Activated CD4-positive, alpha-beta T cell treated with anti-CD3 and anti-CD28 coated beads, Interleukin-2, Interleukin-4, amounts not matched to agents 100 ng/mL and 50 ng/mL, durations not matched to agents 16 hours and 8 hours (primary cell): ENCODE measurements around the gene ALDH4A1.

ENCODE experiments used
- DNase-seq: peaks from one replicate; pipeline ENCODE4 v3.0.0-alpha.2; 2020; ENCODE audit warnings: low spot score

Gene ALDH4A1

GRCh38 chr1:18902523-18903290 lies at the start of gene ALDH4A1:
Gene ALDH4A1, minus strand, starts transcription at chr1:18902555. Its CDS starts 32 bp downstream, at chr1:18902523.
- DNase-seq: peak; percentile 97

DNA sequence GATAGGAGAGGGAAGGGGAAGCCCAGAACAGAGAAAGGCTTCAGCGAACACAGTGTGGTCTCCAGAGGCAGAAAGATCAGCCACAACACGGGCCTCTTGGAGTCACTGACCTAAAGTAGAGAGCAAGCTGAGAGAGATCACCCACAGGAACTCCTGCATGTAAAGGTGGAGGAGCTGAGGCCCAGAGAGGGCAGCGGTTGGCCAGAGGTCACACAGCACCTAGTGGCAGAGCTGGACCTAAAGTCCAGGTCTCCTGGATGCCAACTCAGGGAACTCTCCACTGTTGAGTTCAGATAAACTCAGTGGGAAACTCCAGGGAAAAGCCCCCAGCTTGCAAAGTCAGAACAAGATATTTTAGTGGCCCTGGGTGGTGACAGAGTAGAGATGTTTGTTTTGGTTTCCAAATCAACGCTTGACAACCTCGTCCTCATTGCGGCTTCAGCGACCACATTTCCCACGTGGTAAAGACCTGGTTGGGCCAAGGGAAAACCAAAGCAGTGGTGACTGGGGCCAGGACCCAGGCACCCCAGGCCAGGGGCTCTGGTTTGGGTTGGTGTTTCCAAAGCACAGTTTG lies 49.5 kb upstream of the ALDH4A1 start:
- DNase-seq: peak; percentile 94

DNA sequence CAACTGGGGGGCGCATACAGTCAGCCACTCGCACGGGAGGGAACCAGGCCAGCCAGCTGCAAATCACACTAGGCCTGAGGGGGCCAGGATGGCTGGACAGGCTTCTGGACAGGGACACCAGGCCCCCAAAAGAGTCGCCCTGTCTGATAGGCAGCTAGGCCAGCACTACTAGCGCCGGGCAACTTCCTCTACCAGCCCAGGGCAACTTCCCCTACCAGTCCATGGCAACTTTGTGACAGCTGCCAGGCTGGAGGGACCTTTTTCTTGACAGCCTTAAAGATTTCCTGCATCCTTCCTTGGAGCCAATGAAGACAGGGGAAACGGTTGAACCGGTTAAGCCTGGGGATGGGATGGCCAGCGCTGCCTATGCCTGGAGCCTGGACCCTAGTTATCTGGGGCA lies 49.1 kb upstream of the ALDH4A1 start:
- DNase-seq: no peak

DNA sequence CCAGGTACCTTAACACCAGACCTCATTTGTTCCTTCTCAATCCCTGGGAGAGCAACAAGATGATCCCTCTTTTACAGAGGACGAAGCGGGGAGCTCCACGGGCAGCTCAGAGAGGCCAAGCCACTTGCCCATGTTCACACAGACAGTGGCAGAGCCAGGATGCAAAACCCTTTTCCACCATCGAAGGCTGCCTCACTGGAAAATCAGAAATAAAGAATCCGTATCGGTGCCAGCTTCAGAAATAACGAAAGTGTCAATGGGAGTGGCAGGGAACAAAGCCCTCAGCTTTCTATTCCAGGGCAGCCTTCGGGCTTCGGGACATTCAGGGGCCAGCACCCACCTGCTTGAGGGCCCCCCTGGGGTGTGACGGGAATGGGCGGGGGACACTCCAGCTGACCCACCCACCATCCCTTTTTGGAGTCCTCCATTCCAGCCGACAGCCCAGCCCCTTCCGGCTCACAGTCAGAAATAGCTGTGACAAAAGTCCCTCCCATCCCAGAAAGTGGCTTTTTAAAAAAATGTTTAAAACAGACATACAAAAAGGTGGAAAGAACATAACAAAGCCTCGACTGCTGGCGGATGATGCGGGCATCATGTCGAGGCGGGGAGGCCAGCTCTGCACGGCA lies 48.2 kb upstream of the ALDH4A1 start:
- DNase-seq: peak; percentile 64

DNA sequence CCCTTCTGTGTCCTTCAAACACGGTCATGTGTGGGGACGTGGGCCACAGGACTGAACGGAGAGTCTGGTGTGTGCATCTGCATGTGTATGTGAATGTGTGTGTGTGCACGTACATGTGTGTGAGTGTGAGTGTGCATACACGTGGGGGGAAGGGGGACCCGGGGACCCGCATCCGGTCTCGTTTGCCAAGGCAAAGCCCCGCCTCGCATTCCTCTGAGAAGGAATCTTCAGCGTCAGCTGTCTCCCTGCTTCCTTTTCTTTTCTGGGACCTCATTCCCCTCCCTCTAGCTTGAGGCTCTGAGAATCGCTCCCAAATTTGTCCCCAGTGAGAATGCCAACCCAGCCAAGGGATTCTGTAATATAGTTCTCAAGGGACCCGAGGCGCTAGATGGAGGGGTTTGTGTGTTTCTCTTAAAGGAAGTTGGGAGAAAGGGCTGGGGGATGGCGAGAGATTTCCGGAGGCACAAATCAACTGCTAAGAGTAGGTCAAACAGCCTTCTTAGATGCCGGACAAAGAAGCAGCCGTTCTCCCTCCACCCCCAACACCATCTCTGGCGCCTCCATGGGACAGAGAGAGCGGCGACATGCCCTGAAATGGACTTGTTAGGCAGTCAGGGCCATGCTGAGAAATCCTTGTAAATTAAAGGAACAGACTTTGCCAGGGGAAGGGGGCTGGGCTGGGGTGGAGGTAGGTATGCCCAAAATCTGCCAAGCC lies 47.5 kb upstream of the ALDH4A1 start:
- no peak for DNase-seq

DNA sequence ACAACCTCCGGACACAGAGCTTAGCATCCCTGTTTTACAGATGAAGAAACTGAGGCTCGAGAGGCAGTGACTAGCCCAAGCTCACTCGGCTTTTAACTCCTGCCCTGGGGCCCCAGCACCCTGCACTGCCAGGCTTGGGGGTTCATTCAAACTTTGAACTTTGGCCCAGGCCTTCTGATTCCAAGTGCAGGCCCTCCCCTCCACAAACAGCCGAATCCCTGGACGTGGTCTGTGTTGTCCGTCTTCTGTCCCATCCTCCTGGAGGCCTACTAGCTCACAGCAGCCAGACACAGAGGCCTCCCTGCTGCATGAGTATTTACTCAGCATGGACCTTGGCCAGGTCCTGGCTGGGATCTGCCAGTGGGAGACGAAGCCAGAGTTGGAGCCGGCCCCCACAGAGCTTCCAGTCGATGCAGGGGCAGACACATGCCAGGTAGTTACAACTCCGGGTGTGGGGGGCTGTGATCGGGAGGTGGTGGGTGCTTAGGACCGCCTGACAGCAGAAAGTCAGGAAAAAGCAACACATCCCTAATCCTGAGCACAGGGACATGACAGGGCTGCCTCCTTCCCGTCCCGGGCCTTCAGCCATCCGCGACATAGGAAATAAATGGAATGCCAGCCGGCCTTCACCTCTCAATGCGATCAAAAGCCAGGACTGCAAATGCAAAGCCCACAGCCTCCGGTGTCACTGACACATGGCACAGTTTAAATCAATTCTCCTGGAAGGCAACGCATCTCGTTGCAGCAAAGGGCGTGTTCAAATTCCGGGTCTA lies 46.7 kb upstream of the ALDH4A1 start:
- DNase-seq: no peak

- DNase-seq: peak; percentile 76
These were observed 45.9 kb upstream of the ALDH4A1 start for GRCh38 chr1:18948048-18948912.

GRCh38 chr1:18947570-18947969 lies 45.2 kb upstream of the ALDH4A1 start:
- no peak for DNase-seq

DNA sequence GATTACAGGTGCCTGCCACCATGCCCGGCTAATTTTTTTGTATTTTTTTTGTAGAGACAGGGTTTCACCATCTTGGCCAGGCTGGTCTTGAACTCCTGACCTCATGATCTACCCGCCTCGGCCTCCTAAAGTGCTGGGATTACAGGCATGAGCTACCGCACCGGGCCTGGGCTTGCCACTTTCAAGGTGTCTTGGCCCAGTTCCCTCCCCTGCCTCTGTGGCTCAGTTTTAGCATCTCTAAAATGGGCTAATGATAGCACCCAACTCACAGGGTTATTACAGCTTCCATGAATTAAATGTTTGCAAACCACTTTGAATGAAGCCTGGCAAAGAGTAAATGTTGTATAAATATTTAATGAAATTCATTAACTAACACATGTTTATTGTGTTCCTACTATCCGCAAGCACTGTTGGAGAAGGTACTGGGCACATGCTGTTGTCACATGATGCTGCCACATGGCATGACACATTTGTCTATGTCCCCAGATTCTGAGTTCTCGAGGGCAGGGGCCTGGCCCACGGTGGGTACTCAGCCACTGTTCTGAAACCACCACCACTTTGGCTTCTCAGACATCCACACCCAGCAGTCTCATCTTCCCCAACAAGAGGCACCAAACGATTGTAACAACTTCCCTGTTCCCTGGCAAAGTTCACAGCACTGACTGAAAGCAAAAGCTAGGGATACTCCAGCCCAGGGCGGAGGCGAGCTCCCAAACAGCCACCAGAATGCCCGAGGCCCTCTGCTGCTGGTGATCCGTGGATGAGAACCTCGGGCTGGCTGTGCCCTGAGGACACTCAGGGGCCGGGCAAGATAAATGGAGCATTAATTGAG lies 44.4 kb upstream of the ALDH4A1 start:
- DNase-seq: no peak

DNA sequence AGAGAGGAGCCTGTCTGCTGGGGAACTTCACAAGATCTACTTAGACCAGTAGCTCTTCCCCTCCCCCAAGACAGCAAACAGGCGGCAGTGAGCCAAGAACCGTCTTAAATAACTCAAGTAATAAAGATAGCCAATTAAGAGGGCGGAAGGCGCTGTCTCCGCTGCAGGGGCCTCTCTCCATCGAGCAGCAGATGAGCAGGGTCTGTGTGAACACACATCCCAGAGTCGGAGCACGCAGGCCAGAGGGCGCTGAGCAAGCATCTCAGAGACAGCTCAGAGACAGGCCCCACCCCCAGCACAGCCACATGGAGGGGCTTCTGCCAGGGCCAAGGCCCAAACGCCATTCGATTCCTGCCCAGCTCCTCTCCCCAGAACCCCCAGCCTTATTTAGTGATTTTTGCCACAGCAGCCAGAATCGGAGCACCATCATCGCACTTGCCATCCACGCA lies 43.1 kb upstream of the ALDH4A1 start:
- no peak for DNase-seq

DNA sequence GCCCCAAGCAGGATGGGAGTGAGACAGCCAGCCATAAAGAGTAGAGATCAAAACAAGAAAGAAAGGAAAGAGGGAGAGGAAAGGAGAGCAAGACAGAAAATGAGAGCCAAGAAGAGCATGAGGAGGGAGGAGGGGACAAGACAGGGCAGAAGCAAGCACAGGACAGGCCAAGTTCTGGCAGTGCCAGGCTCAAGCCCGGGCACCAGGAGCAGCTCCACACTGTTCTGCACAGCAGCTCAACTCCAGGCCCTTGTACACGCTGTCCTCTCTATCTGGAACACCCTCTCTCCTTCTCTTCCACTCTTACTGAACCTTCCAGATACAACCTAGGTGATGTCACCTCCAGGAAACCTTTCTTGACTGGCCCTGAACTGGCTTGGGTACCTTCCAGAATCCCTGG lies 42.5 kb upstream of the ALDH4A1 start:
- DNase-seq: no peak

GRCh38 chr1:18943914-18944572 lies 41.7 kb upstream of the ALDH4A1 start:
- DNase-seq: no peak

DNA sequence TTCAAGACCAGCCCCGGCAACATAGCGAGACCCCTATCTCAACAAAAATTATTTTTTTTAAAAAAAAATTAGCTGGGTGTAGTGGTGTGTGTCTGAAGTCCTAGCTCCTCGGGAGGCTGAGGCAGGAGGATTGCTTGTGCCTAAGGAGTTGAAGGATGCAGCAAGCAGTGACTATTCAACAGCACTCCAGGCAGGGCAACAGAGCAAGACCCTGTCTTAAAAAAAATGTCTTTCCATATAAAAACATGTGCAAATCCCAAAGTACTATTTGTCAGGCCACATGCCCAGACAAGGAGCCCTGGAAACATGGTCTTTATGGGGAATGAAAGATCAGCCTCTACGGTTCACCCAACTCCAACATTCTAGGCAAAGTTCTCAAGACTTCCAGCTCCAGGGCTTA lies 40.8 kb upstream of the ALDH4A1 start:
- no peak for DNase-seq

GRCh38 chr1:18942340-18942739 lies 40.0 kb upstream of the ALDH4A1 start:
- DNase-seq: no peak

- DNase-seq: no peak
These were observed 39.1 kb upstream of the ALDH4A1 start for GRCh38 chr1:18941221-18942141.

GRCh38 chr1:18940303-18941020 lies 38.1 kb upstream of the ALDH4A1 start:
- DNase-seq: no peak
